MCF 10A (cell line): ENCODE results near the gene TAF1. TPM values are rescaled to one million over a fixed set of nuclear protein-coding genes. Genes with fewer than 3 reads are reported as not detected.

Experiments
- BruUV-seq: library from RNA; stranded (reverse); fragments of 400-500 nt; replicated peaks from 2 replicates; lab custom pipeline; 2021; lab: Mats Ljungman, UMichigan
- CTCF ChIA-PET: fragments of 300-600 bp; sonication (Branson Sonifier 250); formaldehyde crosslinking; extraction: SDS; loops from one replicate; lab custom pipeline; 2021; ENCODE audit warnings: antibody characterized with exemption, inconsistent platforms; lab: Yijun Ruan, JAX
- POLR2A ChIA-PET: fragments of 300-600, 350-650 bp; sonication (Branson Sonifier 250); formaldehyde crosslinking; extraction: SDS; loops from one replicate; lab custom pipeline; 2020; ENCODE audit warnings: antibody characterized with exemption, inconsistent platforms; lab: Yijun Ruan, JAX
- DNase-seq: peaks from one replicate; pipeline ENCODE4 v3.0.0-alpha.2; 2018; ENCODE audit not compliant: unreplicated experiment
- H3K27ac Mint-ChIP-seq: one replicate; pipeline ENCODE4 v1.8.0; 2022; ENCODE audit warnings: mild to moderate bottlenecking, low read depth, mixed read lengths; ENCODE audit not compliant: unreplicated experiment
- H3K27me3 Mint-ChIP-seq: one replicate; pipeline ENCODE4 v1.8.0; 2022; ENCODE audit warnings: mixed read lengths; ENCODE audit not compliant: insufficient read depth, unreplicated experiment
- H3K36me3 Mint-ChIP-seq: one replicate; pipeline ENCODE4 v1.8.0; 2022; ENCODE audit warnings: mild to moderate bottlenecking, moderate library complexity, mixed read lengths; ENCODE audit not compliant: insufficient read depth, unreplicated experiment
- H3K4me1 Mint-ChIP-seq: one replicate; pipeline ENCODE4 v1.8.0; 2022; ENCODE audit warnings: mixed read lengths; ENCODE audit not compliant: insufficient read depth, unreplicated experiment
- H3K4me3 Mint-ChIP-seq: one replicate; pipeline ENCODE4 v1.8.0; 2022; ENCODE audit warnings: mild to moderate bottlenecking, moderate library complexity, mixed read lengths; ENCODE audit not compliant: unreplicated experiment
- H3K9me3 Mint-ChIP-seq: one replicate; pipeline ENCODE4 v1.8.0; 2022; ENCODE audit warnings: mixed read lengths; ENCODE audit not compliant: unreplicated experiment
- CTCF ChIP-seq: fragments of 200-600 bp; IDR thresholded peaks from one replicate; pipeline ENCODE4 v1.8.0; 2022; ENCODE audit warnings: antibody characterized with exemption, mild to moderate bottlenecking; ENCODE audit not compliant: unreplicated experiment
- intact Hi-C: fragments of 100-400 bp; cut with micrococcal nuclease; formaldehyde crosslinking; loops from 2 replicates; pipeline ENCODE4 v1.14.1; 2022
- total RNA-seq: library from RNA; stranded (reverse); gene quantifications from 2 replicates; pipeline ENCODE4 v1.2.3, GENCODE V29; 2022

TAF1 gene
- total RNA-seq, 1 experiment from 2014 or later, result 34.9 TPM

DNA sequence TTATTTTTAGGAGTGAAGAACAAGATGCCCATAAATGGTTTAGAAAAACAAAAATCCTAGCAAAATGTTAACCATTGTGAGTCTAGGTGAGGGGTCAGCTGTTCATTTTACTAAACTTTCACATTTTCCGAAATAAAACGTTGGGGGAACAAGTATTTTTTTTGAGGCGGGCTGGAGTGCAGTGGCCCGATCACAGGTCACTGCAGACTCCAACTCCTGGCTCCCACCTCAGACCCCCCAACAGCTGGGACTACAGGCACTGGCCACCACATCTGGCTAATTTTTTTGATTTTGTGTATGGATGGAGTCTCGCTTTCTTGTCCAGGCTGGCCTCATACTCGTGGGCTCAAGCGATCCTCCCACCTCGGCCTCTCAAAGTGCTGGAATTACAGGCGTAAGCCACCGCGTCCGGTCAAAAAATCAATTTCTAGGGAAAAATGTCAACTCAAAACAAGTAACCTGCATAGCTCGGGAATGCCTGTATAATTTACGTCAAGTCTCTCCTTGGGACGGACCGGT, 742 bp upstream of the TAF1 start:
- Mint-ChIP-seq H3K4me3 (peak overlapping the region; percentile 96), H3K9me3 (no peaks in the 10 kb centered on the region), H3K36me3 (peaks cover 31% of the 10 kb centered on the region), H3K4me1 (peaks cover 5% of the 10 kb centered on the region), H3K27me3 (no peaks in the 10 kb centered on the region), H3K27ac (peak overlapping the region; percentile 97)
- TF ChIP-seq CTCF, result no peak
- ChIA-PET CTCF (no interaction called here), POLR2A (interaction anchor here (0.6 to 2.6 kb wide), 24 partner anchors 9 to 368 kb away, joined by 3 to 44 read pairs (median 4); partner anchors contain the start of genes MED12, NONO, OGT and ZMYM3)
- intact Hi-C loops, result loop anchor here (5.0 kb wide), 1 partner anchor 113 kb away; the partner anchor contains the start of gene ZMYM3
- TSS peak; percentile 97 for BruUV-seq
- DNase-seq, result no peak

GRCh38 chrX:71366674-71367256, 608 bp downstream of the TAF1 start:
- TF ChIP-seq CTCF, result no peak
- Mint-ChIP-seq H3K36me3 (peaks cover 45% of the 10 kb centered on the region), H3K4me3 (peak overlapping the region; percentile 96), H3K27me3 (peaks cover 11% of the 10 kb centered on the region), H3K9me3 (no peaks in the 10 kb centered on the region), H3K4me1 (peaks cover 5% of the 10 kb centered on the region), H3K27ac (peak overlapping the region; percentile 97)
- intact Hi-C loops, result loop anchor here (5.0 kb wide), 1 partner anchor 114 kb away; the partner anchor contains the start of gene ZMYM3
- POLR2A ChIA-PET, result interaction anchor here (0.6 to 2.6 kb wide), 13 partner anchors 13 to 452 kb away, joined by 3 to 44 read pairs (median 4); partner anchors contain the start of genes NONO, OGT and ZMYM3
- CTCF ChIA-PET, result no interaction called here
- BruUV-seq, result TSS peak; percentile 57
- DNase-seq, result peak; percentile 17

DNA sequence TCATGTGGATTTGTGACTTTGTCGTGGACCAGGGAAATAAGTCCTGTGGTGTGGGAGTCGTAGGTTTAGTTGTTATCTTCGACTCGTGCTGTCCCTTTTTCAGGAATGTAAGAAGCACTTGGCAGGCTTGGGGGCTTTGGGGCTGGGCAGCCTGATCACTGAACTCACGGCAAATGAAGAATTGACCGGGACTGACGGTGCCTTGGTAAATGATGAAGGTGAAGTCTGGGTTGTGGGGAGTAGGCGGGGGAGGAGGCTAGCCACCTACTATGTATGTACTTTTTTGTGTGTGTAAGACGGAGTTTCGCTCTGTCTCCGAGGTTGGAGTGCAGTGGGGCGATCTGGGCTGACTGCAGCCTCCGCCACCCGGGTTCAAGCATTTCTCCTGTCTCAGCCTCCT, 1.2 kb downstream of the TAF1 start:
- H3K27ac Mint-ChIP-seq, result peak overlapping the region; percentile 97

More for the DNA sequence above, 1.2 kb downstream of the TAF1 start:
- Mint-ChIP-seq H3K9me3 (no peaks in the 10 kb centered on the region), H3K36me3 (peaks cover 51% of the 10 kb centered on the region), H3K4me1 (peaks cover 5% of the 10 kb centered on the region), H3K27me3 (peaks cover 15% of the 10 kb centered on the region), H3K4me3 (peak overlapping the region; percentile 96)
- intact Hi-C loops, result loop anchor here (5.0 kb wide), 1 partner anchor 115 kb away; the partner anchor contains the start of gene ZMYM3
- TF ChIP-seq CTCF, result no peak
- BruUV-seq, result no TSS peak
- no peak for DNase-seq
- ChIA-PET CTCF (no interaction called here), POLR2A (interaction anchor here (2.6 kb wide), 2 partner anchors 83 to 166 kb away, joined by 39 to 44 read pairs; partner anchors contain the start of genes NONO and OGT)
